ENCODE measurements around the gene EPC1.

GRCh38 chr10:32332299-32332750 is 14.6 kb downstream of the EPC1 start:
- no peak for TF ChIP-seq EZH2 (IDR thresholded peaks at IDR 0.05; ENCODE audit: insufficient read depth, poor library complexity, severe bottlenecking)
- no peak for TF ChIP-seq EZH2phosphoT487 (IDR thresholded peaks at IDR 0.05; ENCODE audit: insufficient read depth, low read depth)

Measured in GM23248 (cell line).